Hematopoietic multipotent progenitor cell treated with erythropoietin and hydrocortisone succinate and interleukin-3 and kit ligand, for 17 days (in vitro differentiated cells): ENCODE measurements around the gene TRIP12.
"Not testable (repeated sequence)": the region's sequence is repeated elsewhere in the genome, so short reads cannot be mapped to it uniquely, and the experiment has no call there.

Source experiments
- DNase-seq: peaks from one replicate; pipeline ENCODE4 v3.0.0-alpha.2; 2015; ENCODE audit warnings: low spot score

Gene TRIP12

GRCh38 chr2:229768235-229768634 lies 153.6 kb downstream of the TRIP12 start:
- DNase-seq: no peak

- DNase-seq: no peak
Observed at GRCh38 chr2:229765721-229766120, 156.1 kb downstream of the TRIP12 start.

DNA sequence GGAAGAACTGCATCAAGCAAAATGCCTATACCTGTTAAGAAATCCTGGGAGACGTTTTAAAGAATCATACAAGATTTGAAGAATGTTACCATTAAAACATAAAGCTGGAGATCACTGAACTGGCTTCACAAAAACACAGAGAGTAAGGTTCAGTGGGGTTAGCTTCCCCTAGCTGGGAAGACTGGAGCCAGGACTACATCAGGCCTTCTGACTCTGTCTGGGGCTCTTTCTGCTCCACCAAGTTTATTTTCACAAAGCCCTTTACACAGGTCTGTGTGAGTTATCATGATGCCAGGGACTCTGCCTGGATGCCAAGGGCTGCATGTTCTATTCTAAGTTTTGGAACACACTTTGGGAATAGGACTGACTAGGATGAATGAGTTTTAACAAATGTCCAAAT lies 160.1 kb downstream of the TRIP12 start:
- no peak for DNase-seq

GRCh38 chr2:229757462-229757861 lies 164.3 kb downstream of the TRIP12 start:
- DNase-seq: not testable (repeated sequence)

GRCh38 chr2:229752970-229753729 lies 168.7 kb downstream of the TRIP12 start:
- DNase-seq: no peak

GRCh38 chr2:229749779-229750178 lies 172.0 kb downstream of the TRIP12 start:
- no peak for DNase-seq

- DNase-seq: no peak
Observed at GRCh38 chr2:229748950-229749349, 172.9 kb downstream of the TRIP12 start.

DNA sequence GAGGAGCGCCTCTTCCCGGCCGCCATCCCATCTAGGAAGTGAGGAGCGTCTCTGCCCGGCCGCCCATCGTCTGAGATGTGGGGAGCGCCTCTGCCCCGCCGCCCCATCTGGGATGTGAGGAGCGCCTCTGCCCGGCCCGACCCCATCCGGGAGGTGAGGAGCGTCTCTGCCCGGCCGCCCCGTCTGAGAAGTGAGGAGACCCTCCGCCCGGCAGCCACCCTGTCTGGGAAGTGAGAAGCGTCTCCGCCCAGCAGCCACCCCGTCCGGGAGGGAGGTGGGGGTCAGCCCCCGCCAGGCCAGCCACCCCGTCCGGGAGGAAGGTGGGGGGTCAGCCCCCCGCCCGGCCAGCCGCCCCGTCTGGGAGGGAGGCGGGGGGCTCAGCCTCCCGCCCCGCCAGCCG lies 179.1 kb downstream of the TRIP12 start:
- DNase-seq: not testable (repeated sequence)

- no peak for DNase-seq
Observed at GRCh38 chr2:229740279-229740678, 181.5 kb downstream of the TRIP12 start.

DNA sequence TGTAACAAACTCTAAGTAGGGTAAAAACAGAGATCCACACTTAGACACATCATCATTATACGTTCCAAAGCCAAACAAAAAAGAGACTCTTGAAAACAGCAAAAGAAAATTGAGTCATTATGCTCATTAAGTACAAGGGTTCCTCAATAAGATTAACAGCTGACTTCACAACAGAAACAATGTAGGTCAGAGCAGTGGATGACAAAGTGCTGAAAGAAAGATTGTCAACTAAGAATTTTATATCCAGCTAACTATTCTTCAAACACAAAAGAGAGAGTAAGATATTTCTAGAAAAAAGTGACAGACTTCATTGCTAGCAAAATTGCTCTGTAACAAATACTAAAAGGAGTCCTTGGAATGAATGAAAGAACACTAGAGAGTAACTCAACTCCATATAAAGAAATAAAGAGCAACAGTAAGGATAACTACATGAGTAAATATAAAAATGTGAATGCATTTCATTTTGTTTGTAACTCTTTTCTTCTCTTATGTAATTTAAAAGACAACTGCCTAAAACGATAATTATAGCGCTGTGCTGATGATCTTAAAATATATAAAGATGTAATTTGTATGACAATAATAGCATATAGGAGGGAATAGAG lies 183.7 kb downstream of the TRIP12 start:
- DNase-seq: no peak

- DNase-seq: no peak
Observed at GRCh38 chr2:229734410-229734809, 187.4 kb downstream of the TRIP12 start.

DNA sequence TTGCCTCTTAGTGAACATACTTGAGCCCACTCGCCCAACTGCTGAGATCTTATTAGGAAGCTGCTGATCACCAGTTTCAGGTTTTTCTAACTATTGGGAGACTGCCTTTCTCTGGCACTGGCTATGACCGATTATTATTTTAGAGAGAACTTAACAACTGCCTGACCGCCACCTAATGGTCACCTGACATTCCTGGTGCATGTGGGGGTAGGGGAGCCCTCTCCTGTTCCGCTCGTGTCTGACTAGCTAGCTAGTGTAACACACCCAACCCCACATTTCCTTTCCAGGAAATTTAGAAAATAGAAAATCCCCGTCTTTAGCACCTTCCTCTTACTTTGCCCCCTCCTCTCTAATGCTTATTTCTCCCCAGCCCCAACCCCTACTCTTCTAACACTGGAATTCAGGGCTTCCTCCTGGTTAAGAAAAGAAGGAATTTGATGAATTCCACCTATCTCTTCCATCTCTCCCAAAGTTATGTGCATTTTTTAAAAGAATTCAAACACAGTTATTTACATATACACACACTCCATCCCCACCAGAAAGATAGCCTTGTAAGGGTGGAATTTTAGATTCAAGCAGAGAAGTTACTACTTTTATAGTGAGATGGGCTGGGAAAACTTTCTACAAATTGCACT lies 188.1 kb downstream of the TRIP12 start:
- no peak for DNase-seq

GRCh38 chr2:229732897-229733296 lies 188.9 kb downstream of the TRIP12 start:
- DNase-seq: no peak

GRCh38 chr2:229731916-229732315 lies 189.9 kb downstream of the TRIP12 start:
- no peak for DNase-seq

DNA sequence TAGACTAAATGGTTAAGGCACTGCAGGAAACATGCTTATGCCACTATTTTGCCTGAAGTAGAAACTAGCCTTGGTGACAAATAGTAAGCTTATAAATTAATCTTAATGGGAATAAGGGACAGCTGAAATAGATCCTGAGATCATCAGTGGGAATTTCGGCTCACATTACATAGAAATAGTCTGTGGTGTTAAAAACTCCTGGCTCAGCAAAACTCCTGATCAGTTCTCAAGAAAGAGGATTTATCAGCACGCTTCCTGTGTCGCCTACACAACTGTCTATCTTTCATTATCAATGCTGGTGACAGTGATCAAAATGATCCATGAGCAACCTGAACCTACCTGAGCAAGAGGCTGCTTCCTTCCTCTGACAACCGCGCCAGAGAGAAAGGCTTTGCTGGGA lies 190.4 kb downstream of the TRIP12 start:
- no peak for DNase-seq

DNA sequence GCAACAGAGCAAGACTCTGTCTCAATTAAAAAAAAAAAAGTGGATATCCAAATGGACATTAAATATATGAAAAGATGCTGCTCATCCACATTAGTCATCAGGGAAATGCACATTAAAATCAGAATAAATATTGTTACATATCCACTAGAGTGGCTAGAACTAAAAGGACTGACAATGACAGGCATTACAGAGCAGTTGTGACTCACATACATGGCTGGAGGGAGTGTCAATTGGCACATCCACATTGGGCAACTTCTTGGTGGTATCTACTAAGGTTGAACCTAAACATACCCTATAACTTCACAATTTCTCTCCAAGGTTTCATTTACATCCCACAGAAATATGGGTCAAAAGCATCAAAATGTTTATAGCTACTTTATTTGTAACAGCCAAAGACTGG lies 193.4 kb downstream of the TRIP12 start:
- DNase-seq: no peak

DNA sequence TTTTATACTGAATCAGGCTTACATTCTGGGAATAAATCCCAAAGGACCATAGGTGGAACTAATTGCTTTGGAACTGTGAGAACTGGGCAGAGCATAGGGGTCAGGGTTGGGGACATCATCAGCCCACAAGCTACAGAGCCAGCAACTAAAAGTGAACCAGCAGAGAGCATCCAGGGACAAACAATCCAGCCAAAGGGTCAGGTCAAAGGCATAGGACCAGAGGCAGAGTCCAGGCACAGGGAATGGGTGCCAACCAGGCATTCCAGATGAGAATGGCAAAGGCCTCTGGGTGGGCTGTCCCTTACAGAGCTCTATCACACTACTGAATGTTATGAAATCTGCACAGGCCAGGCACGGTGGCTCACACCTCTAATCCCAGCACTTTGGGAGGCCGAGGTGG lies 195.2 kb downstream of the TRIP12 start:
- DNase-seq: no peak

DNA sequence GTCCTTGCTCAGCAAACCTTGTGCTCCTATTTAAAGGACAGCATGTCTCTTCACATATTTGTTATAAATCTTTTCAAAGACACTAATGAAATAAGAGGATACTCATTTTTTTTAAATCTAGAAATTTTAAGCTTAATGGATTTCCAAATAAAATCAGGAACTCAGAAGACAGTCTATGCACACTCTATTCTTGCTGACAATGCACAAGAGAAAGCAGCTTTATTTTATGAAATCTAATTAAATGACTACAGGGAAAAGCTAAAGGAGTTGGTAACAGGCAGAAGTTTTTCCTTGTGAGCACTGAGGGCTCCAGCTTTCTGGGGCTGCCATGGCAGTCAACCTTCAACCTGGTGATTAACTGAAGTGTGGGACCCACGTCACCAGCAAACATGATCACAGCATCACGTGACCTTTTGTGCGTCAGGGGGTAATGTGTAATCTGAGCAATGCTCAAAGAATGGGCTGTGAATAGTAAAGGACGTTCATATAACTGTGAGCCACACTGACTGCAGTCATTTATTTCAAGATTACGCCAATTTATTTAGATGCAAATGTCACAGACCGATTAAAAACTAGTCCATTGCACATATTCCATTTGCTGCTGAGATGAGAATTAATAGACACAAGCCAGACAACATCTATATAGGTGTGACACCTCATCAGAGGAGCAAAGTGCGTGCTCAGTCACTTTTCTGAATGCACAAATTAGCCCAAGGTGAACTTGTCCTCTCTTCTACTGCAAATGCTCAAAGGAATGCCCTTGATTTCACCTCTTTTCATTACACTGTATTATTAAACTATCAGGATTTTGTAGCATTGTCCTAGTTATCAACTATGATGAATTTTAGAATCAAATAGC lies 195.9 kb downstream of the TRIP12 start:
- DNase-seq: no peak

GRCh38 chr2:229723192-229723591 lies 198.6 kb downstream of the TRIP12 start:
- DNase-seq: not testable (repeated sequence)

DNA sequence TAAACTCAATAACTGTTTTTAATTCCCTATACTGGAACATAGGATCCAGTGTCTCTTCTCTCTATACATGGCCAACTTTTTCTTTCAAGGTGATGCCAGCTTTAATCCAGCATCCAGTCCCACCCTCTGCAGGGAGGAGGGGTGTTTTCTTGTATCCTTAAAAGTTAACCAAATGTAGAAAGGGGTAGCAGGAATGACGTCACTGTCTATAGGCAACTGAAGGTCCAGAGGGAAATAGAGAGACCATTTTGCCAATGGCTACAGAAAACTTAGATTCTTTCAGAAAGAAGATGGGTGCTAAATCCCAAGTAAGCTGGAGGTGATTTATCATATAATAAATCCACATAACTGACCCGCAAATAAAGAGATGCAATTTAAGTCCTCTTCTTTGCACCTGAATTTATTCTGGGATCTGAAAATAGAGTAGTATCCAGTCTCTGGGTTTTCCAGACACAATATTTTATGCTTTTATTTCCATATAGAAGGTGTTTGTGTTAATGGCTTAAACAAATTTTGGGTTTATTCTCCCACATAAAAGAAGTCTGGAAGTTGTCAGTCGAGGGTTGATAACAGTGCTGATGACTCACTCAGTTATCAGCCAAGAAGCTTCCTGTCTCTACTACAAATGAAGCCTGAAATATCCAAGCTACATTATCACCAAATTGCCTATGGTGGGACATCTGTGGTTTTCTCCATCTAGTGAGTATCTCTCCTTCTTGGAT lies 201.7 kb downstream of the TRIP12 start:
- no peak for DNase-seq

GRCh38 chr2:229718057-229718456 lies 203.8 kb downstream of the TRIP12 start:
- DNase-seq: no peak
